ENCODE measurements around the gene NOPCHAP1.
"Not testable (repeated sequence)": the region's sequence is repeated elsewhere in the genome, so short reads cannot be mapped to it uniquely, and the experiment has no call there.

NOPCHAP1 gene, protein sequence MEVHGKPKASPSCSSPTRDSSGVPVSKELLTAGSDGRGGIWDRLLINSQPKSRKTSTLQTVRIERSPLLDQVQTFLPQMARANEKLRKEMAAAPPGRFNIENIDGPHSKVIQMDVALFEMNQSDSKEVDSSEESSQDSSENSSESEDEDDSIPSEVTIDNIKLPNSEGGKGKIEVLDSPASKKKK

DNA sequence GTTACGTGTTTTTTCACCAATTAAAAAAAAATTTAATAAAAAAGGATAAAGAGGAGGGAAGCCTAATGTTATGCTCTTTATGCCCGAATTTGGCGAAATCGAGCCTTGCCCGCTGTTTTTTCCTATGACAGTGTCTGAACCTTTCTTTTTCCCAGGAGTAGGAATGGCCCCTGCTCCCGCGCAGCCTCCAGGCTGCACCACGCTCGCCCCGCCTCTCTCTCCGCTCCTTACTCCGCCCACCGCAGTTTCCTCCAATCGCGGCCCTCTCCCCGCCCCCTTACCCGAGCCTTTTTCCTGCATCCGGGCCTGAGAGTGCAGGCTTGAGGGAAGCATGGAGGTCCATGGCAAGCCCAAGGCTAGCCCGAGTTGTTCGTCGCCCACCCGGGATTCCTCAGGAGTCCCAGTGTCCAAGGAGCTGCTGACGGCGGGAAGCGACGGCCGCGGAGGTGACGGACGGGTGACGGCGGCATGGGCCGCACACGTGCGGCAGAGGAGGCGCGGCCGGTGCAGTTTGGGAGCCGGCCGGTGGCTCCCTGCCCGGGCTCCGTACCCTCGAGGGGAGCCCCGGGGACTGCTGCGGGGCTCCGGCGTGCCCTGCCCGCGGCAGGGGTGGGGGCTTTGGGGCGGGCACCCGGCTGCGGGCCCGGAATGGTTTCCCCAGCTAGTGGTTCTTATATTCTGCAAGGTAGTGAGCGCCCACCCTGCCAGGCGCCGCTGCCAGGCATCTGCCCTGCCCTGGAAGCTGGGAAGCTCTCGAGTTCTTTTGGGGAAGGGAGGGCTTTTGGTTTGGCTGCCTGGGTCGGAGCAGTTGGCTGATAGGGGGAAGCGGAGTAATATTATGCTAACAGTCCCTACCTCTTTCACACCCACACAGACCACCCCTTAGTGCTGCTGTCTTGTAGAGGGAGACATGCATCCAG, at the start of gene NOPCHAP1:
TSS of gene NOPCHAP1 (plus strand) at position 295 of the 920 bp plus-strand sequence. CDS start at position 332, 37 bp downstream.
- DNase-seq, result peak; percentile 89 to 95 (median 93)

DNA sequence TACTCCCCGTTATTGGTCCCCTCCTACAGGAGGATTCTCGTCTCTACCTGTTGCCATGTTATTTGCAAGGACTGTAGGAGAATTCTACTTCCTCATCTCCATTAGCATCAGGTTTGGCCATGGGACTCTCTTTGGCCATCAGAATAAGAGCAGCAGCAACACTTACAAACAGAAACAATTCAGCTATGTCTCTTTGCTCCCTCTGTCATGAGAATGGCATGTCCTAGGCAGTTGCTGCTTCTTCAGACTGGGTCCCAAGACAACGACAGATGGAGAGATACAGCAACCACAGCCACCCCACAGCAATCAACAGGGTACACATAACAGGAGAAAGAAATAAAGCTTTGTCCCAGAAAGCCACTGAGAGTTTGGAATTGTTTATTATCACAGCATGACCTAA, 47.7 kb upstream of the NOPCHAP1 start:
- no peak for DNase-seq

DNA sequence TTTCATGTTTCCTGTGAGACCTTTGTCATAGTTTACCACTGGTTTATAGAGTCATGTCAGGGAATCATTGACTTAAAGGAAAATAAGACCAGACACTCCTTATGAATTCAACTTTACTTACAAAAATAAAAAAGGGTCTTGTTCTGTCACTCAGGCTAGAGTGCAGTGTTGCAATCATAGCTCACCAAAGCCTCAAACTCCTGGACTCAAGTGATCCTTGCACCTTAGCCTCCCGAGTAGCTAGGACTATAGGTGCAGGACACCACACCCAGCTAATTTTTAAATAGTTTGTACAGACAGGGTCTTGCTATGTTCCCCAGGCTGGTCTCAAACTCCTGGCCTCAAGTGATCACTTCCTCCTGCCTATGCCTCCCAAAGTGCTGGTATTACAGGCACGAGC, 47.0 kb upstream of the NOPCHAP1 start:
- no peak for DNase-seq

DNA sequence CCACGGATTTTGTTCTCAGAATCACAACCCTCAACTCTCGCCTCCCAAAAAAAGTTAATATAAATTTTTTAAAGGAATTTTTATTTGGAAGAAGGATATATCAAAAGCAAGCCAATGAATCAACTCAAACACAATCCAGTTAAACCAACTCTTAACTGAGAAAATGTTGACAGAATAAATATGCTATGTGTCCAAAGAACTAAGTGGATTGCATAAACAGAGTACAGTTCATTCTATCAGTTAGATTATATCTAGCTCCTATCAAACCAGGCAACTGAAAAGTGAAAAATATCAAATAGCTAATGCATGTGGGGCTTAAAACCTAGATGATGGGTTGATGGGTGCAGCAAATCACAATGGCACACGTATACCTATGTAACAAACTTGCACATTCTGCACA, 44.7 kb upstream of the NOPCHAP1 start:
- DNase-seq, result no peak

DNA sequence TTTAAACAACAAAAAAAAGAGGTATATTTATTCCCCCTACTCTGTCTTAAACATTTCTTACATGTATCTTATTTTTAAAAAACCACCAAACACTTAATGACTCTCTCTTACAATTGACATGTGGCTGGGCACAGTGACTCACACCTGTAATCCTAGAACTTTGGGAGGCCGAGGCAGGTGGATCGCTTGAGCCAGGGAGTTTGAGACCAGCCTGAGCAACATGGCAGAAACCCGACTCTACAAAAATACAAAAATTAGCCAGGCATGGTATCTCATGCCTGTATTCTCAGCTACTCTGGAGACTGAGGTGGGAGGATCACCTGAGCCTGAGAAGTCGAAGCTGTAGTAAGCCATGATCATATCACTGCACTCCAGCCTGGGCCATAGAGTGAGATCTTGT, 44.0 kb upstream of the NOPCHAP1 start:
- DNase-seq, result no peak

DNA sequence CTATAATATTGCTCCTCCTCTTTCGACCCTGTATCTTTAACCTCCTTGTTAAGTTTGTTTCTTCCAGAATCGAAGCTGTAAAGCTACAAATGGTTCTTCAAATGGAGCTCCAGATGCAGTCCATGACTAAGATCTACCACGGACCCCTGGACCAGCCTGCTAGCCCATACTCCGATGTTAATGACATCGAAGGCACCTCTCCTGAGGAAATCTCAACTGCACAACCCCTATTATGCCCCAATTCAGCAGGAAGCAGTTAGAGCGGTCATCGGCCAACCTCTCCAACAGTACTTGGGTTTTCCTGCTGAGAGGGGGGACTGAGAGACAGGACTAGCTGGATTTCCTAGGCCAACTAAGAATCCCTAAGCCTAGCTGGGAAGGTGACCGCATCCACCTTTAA, 42.7 kb upstream of the NOPCHAP1 start:
- not testable (repeated sequence) for DNase-seq

DNA sequence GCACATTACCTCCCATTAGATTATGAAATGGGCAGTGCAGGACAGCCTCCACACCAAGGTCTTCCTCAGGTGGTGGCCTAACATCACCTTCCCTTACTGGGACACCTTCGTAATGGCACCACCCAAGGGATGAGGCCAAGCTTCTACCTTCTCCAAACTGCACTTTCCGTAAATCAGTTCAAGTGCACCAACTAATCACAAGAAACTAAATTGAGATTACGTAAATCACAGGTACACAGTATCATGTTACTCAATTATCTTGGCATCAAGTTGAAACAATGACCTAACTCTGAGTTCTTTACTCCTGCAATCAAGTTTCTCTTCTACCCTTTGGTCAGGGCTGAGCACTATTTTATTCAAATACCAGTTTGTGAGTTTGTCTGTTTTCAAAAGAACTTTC, 41.9 kb upstream of the NOPCHAP1 start:
- no peak for DNase-seq

DNA sequence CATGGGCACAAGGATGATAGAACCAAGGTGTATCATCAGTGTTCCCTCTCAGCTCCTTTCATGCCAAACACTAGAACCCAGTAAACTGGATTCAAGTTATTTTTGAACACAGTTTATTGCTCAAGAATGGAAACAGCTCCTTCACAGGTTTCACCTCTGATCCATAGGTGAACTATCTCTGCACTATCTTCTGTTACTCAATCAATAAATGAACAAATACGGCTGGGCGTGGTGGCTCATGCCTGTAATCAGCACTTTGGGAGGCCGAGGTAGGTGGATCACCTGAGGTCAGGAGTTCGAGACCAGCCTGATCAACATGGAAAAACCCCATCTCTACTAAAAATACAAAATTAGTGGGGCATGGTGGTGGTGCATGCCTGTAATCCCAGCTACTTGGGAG, 37.4 kb upstream of the NOPCHAP1 start:
- DNase-seq, result not testable (repeated sequence)

DNA sequence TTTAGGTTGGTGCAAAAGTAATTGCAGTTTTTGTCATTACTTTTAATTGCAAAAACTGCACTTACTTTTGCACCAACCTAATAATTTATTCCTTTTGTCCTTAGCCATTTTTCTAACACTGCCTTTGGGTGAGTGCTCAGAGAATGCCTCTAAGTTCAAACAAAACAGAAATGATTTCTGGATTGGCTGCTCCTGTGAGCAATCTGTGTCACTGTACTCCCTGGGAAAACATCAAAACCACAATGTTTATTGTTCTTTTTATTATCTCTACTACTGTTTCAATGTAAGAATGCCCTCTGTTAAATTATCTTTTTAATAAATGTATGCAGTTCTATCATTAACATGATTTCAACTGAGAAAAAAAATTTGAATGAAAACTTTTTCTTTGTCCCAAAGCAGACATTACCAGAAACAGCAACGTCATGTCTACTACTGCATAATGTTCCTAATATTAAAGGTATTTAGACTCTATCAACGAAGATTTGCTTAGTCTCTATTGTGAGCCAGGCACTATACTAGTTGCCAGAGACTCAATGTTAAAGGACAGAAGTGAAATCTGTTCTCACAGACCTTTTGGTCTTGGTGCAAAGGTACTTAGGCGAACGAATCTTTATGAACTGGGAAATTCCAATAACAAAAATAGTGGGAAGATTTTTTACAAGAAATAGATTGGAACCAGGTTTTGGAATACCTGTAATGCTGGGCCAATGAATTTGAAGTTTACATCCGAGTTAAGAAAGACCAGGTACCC, 34.2 kb upstream of the NOPCHAP1 start:
- DNase-seq, result no peak

DNA sequence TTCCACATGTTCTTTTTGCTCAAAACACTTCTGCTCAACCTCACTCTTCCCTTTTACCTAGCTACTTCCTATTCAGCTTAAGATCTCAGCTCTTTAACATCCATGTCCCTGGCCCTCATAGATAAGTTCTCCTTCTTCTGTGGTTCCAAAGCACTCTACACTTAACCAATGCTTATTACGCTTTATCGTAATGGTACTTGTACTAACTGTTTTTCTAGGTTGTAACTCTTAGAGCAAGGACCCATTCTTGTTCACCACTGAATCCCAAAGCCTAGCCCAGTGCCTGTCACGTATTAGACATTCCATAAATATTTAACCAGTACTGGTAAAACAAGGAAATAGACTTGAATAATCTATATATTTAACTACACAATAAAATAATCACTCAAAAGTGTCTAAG, 33.3 kb upstream of the NOPCHAP1 start:
- no peak for DNase-seq

DNA sequence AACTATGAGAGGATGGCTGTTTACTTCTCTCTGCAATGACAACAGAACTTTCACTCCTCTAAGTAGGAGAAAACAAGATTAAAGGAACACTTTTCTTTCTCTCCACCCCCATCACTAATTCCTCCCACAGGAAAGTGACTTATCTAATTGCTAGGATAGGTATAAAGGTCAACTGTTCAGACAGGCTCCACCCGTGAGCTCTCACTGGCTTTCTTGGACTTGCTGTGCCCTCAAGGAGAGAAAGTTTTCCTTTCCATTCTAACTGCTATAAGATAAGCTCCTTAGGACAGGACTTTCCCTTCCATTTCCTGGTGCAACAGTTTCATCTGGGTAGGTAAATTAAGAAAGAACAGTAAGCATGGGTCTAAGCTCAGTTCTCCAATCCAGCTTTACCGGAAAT, 32.8 kb upstream of the NOPCHAP1 start:
- DNase-seq, result peak in 1 of 3 donors; percentile 18

DNA sequence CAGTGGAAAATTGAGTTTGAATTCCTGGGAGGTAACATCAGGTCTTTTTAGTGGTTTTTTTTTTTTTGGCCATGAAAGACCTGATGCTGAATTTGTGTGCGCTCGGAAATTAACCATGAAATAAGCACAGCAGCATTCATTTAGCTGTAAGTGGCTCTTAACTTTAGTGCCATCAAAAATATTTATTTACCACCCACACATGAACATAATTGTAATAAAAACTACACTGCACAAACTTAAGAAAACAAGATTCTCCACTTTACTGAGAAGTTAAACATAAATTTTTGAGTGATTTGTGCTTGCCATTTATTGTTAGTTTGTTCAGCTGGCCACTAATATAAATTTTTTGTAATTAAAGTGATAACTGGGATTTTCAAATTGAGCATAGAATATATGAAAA, 30.4 kb upstream of the NOPCHAP1 start:
- no peak for DNase-seq

DNA sequence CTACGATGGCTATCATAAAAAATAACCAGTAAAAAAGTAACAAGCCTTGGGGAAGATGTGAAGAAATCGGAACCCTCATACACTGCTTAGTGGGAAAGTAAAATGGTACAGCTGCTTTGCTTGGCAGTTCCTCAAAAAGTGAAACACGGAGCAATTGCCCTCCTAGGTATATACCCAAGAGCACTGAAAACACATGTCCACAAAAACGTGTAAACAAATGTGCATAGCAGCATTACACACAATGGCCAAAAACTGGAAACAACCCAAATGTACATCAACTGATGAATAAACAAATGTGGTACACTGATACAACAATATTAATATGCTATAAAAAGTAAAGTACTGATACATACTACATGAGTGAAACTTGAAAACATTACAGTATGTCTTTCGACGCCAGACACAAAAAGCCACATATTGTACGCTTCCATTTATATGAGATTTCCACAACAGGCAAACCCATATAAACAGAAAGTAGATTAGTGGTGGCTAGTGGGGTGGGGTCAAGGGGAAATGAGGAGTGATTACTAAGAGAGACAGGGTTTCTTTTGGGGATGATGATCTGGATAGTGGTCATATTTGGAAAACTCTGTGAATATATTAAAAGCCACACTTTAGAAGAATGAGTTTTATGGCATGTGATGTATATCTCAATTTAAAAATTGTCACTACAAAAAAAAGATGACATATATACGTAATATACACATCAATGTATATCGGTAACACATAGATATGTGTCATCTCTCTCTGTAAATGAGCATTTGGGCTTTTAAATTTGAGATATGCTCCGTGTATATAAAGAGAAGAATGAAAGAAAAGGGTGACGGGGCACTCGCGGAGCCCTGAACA, 29.0 kb upstream of the NOPCHAP1 start:
- DNase-seq, result peak; percentile 60 to 76 (median 61)

DNA sequence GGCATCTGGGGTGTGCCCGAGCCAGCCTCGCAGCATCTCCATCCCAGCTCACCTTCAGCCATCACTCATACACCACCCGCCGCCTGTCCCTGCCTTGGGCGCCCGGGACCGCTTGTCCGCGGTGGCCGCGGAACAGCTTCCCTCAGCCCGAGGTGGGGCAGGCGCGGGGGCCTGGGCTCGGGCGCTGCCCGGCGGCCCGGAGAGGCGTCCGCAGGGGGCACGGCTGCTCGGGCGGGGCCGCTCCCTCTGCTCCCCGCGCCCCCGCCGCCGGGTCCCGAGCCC, 28.5 kb upstream of the NOPCHAP1 start:
- DNase-seq, result peak in 2 of 3 donors; percentile 41 to 65

DNA sequence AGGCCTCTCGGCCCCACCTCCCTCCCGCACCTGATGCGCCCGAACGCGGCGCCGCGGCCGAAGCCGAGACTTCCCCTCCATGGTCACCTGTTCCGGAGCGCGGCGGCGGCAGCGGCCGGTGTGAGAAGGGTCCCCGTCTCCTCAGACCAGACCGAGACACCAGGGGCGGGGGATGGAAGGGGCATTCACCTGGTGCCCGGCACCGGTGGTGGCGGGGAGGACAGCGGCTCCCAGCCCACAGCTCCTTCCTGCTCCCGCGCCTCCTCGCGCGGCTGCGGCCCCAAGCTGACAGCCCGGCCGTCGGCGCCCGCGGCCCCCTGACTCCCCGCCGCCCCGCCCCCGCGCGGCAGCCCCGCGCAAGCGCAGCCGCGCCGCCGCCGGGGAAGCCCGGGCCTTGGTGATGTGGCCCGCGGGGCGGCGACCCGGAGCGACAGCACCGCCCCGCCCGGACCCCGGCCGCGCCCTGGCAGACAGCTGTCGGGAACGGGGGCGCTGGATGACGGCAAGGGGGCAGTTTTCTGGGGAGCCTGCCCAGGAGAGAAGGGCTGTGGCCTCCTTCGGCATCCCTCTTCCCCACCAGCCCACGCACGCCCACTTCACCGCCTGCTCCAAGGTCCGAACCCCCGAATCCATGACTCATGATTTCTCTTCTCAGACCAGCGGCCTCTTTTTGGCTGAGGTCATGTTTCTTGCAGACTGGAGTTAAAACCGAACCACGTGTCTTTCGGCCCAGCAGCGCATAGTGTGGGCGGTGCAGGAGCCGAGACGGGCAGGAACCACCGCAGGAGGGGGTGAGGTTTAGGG, 27.9 kb upstream of the NOPCHAP1 start, which contains the start of gene SLC41A2:
TSS of gene SLC41A2 (minus strand) at position 290 of the 804 bp plus-strand sequence. CDS start 29,763 bp downstream, outside the sequence.
- DNase-seq, result peak; percentile 99

DNA sequence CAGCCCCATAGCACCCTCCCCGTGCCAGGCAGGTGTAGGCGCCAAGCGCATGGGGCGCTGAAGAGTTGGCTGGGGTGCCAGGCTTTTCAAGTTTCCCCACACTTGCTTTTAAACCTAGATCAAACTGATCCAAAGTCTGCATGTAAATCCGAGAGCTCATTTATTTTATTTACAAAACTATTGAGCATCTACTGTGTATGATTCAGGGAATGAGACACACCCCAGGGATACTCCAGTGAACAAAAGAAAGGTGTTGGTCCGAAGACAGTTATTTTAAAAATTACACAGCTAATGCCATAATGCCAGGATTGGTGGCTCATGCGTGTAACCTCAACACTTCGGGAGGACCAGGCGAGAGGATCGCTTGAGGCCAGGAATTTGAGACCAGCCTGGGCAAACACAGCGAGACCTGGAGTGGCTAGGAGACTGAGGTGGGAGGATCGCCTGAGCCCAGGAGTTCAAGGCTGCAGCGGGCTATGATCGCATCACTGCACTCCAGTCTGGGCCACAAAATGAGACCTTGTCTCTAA, 27.2 kb upstream of the NOPCHAP1 start:
- DNase-seq, result no peak

DNA sequence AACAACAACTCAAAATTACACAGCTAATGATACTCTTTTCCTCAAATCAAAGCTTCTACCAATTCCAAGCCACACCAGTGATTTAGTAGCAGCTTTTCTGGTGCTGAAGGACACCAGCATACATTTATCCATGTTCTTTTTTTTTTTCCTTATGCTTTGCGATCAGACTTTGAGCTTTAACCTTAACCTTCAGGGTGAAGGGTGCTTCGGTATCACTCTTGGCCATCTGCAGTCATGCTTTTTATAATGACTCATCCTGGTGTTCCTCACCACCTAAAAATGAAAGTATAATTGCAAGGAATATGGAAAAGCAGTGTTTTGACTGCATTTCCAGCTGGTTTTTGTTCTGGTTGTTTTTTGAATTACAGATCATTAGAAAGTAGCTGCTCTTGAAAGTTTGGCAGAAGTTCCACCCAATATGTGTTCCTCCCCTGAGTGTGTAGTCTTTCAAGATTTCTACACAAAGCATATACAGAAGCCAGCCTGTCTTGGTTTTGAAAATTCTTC, 26.7 kb upstream of the NOPCHAP1 start:
- DNase-seq, result peak; percentile 40 to 75 (median 61)

DNA sequence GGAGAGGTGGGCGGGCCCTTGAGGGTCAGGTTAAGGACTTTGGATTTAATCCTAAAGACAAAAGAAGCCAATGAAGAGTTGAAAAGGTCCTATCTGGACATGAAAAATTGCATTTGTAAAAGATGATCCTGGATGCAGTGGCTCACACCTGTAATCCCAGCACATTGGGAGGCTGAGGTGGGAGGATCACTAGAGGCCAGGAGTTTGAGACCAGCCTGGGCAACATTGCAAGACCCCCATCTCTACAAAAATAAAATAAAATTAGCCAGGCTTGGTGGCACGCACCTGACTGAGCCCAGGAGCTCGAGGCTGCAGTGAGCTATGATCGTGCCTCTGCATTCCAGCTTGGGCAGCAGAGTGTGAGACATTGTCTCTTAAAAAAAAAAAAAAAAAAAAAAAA, 25.7 kb upstream of the NOPCHAP1 start:
- no peak for DNase-seq

DNA sequence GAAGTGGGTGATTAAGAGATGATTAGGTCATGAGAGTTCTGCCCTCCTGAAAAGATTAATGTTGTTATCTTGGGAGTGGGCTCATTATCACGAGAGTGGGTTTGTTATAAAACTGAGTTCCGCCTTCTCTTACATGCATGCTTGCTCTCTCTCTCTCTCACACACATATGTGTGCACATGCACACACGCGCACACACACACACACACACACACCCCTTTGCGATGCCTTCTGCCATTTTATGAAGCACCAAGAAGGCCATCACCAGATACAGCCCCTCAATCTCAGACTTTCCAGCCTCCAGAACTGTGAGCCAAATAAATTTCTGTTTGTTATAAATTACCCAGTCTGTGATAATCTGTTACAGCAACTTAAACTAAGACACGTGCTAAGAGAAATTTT, 22.4 kb upstream of the NOPCHAP1 start:
- DNase-seq, result no peak

DNA sequence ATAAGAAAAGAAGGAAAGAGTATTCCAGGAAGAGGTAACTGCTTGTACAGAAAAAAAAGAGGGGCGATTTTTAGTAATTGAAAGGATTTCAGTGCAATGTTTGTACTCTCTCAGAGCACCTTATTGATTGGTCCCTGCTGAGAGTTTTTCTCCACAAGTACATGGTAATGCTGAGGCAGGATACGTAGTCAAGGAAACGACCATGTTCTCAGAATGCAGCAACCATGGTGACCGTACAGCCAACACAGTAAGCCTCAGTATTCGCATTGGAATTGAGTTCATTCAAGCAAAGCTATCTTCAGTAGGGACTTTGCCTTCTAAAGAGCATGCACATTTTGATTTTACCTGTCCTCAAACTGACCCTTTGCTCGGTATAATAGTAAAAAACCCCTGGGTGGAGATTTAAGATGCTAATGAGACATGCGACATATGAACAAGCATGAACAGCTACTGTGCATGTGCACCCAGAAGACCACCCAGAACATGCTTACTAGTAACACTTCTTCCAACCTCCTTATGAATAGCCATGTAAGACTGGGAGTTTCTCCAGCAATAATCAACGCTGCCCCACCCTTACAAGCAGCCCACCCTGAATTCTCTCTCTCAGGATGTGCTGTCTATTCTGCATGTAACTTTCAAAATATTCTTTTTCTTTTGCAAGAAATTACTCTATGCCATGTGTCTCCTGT, 21.8 kb upstream of the NOPCHAP1 start:
- no peak for DNase-seq

DNA sequence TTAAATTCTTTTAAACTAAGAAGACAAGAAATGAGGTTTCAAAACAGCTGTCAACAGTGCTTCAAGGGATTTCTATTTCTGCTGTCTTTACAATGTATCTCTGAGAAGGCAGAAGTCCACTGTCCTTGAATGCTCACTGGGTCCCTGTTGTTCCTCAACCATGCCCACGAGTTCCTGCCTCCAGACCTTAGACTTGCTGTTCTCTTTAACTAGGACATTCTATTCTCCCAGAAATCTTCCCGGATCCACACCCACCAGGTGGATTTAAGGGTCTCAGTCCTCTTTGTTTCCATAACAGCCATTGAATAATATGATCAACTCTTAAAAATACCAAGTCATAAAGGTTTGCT, 21.3 kb upstream of the NOPCHAP1 start:
- DNase-seq, result peak in 2 of 3 donors; percentile 20 to 31

Data from suppressor macrophage treated with lipopolysaccharide for 1 hour (primary cell).